GM12878 (cell line): Measurements from ENCODE around the gene DYNC1I1. TPM values are rescaled to one million over a fixed set of nuclear protein-coding genes. Genes with fewer than 3 reads are reported as not detected.

Experiments used
- ATAC-seq: fragments of 200-7000 bp; cut with Tn5 transposase; 3 replicates; pipeline ENCODE4 v1.9.1; 2020; ENCODE audit warnings: mild to moderate bottlenecking, moderate library complexity
- BruUV-seq: library from RNA; stranded (reverse); fragments of 400-500 nt; replicated peaks from 2 replicates; lab custom pipeline; 2021; lab: Mats Ljungman, UMichigan
- CTCF ChIA-PET: fragments of 300-600 bp; sonication (Branson Sonifier 250); formaldehyde crosslinking; extraction: SDS; loops from one replicate; lab custom pipeline; 2021; ENCODE audit warnings: inconsistent platforms; lab: Yijun Ruan, JAX
- POLR2A ChIA-PET: fragments of 350-600 bp; formaldehyde crosslinking; extraction: SDS; loops from one replicate; lab custom pipeline; 2021; ENCODE audit warnings: inconsistent platforms; lab: Charles Lee
- RAD21 ChIA-PET: fragments of 300-600 bp; sonication (Branson Sonifier 250); formaldehyde crosslinking; loops from one replicate; lab custom pipeline; 2023; ENCODE audit warnings: antibody characterized with exemption; ENCODE audit not compliant: unreplicated experiment; lab: Charles Lee
- SMC1A ChIA-PET: fragments of 300-600 bp; sonication (Branson Sonifier 250); formaldehyde crosslinking; loops from one replicate; lab custom pipeline; 2023; ENCODE audit not compliant: unreplicated experiment, uncharacterized antibody; lab: Charles Lee
- DNase-seq: peaks from one replicate; pipeline ENCODE4 v3.0.0-alpha.2; 2011; ENCODE audit warnings: low read depth, low spot score
- FAIRE-seq: peaks from 3 replicates; lab custom pipeline; 2011; peaks lifted over from hg19 to GRCh38; lab: Jason Lieb, UNC
- H2AFZ ChIP-seq: 2 replicates; pipeline ENCODE4 v1.6.0; 2011; ENCODE audit warnings: low read depth, low read length, control low read depth; ENCODE audit not compliant: control insufficient read depth
- H3K27ac ChIP-seq: 2 replicates; pipeline ENCODE4 v1.5.1; 2011; ENCODE audit warnings: control low read depth; ENCODE audit not compliant: control insufficient read depth, insufficient read depth
- H3K27me3 ChIP-seq, 2 experiments: replicated peaks in 1 of 2; 2 replicates each; pipeline versions ENCODE4 v1.6.0 to v1.6.1; 2011; ENCODE audit warnings: low read length in 1 of 2; ENCODE audit not compliant: control insufficient read depth in 2 of 2, insufficient read depth in 2 of 2
- H3K36me3 ChIP-seq, 2 experiments: 2 replicates each; pipeline ENCODE4 v1.5.1; 2011; ENCODE audit warnings: low read length in 1 of 2; ENCODE audit not compliant: control insufficient read depth in 2 of 2, insufficient read depth in 2 of 2
- H3K4me1 ChIP-seq: 2 replicates; pipeline ENCODE4 v1.6.1; 2011; ENCODE audit warnings: mild to moderate bottlenecking, low read length, moderate library complexity, mixed read lengths; ENCODE audit not compliant: control insufficient read depth, insufficient read depth
- H3K4me2 ChIP-seq: 2 replicates; pipeline ENCODE4 v1.6.0; 2011; ENCODE audit warnings: control low read depth; ENCODE audit not compliant: control insufficient read depth, insufficient read depth
- H3K4me3 ChIP-seq: fragments of 200-600 bp; sonication (generic); 2 replicates; pipeline ENCODE4 v1.5.1; 2016
- H3K79me2 ChIP-seq: 2 replicates; pipeline ENCODE4 v1.6.0; 2011; ENCODE audit warnings: low read length; ENCODE audit not compliant: control insufficient read depth, insufficient read depth
- H3K9ac ChIP-seq: 2 replicates; pipeline ENCODE4 v1.8.0; 2011; ENCODE audit warnings: low read length, control low read depth, mixed read lengths; ENCODE audit not compliant: control insufficient read depth, insufficient read depth
- H3K9me3 ChIP-seq: replicated peaks from 3 replicates; pipeline ENCODE4 v1.5.1; 2011; ENCODE audit warnings: mild to moderate bottlenecking, low read length; ENCODE audit not compliant: control insufficient read depth, insufficient read depth
- H4K20me1 ChIP-seq: 2 replicates; pipeline ENCODE4 v1.6.0; 2011; ENCODE audit not compliant: control insufficient read depth, insufficient read depth
- CBX5 ChIP-seq: sonication (generic); IDR thresholded peaks from 2 replicates; pipeline ENCODE4 v1.6.1; 2016; ENCODE audit warnings: low read depth, moderate library complexity, mild to moderate bottlenecking, inconsistent platforms
- CEBPB ChIP-seq, 2 experiments: fragments of 150-350 bp in 1 of 2; IDR thresholded peaks; 2 replicates each; pipeline ENCODE4 v1.6.1; 2012 to 2014; ENCODE audit warnings: low read depth in 2 of 2, low read length in 2 of 2, borderline replicate concordance in 1 of 2, inconsistent platforms in 1 of 2
- IKZF1 ChIP-seq: fragments of 450-650 bp; conservative IDR thresholded peaks from 2 replicates; pipeline ENCODE4 v1.6.1; 2017; ENCODE audit warnings: antibody characterized with exemption, mild to moderate bottlenecking
- MTA2 ChIP-seq: fragments of 450-650 bp; IDR thresholded peaks from 2 replicates; pipeline ENCODE4 v1.6.1; 2016; ENCODE audit warnings: low read depth, mild to moderate bottlenecking, moderate library complexity
- NFXL1 ChIP-seq: fragments of 450-650 bp; IDR thresholded peaks from 2 replicates; pipeline ENCODE4 v1.6.1; 2017; ENCODE audit warnings: antibody characterized with exemption, mild to moderate bottlenecking, borderline replicate concordance
- RAD51 ChIP-seq: fragments of 450-650 bp; IDR thresholded peaks from 2 replicates; pipeline ENCODE4 v1.6.1; 2016; ENCODE audit warnings: moderate library complexity, mild to moderate bottlenecking, inconsistent platforms
- SMC3 ChIP-seq: IDR thresholded peaks from 2 replicates; pipeline ENCODE4 v1.6.1; 2011; ENCODE audit warnings: low read length, improper control_type of control experiment, borderline replicate concordance
- SREBF1 ChIP-seq: IDR thresholded peaks from 2 replicates; pipeline ENCODE4 v1.6.1; 2012; ENCODE audit warnings: mild to moderate bottlenecking, low read length
- ZBED1 ChIP-seq: IDR thresholded peaks from 2 replicates; pipeline ENCODE4 v1.6.1; 2016; ENCODE audit warnings: borderline replicate concordance
- ZNF384 ChIP-seq: IDR thresholded peaks from 2 replicates; pipeline ENCODE4 v1.6.1; 2012; ENCODE audit warnings: low read depth, mild to moderate bottlenecking, low read length, improper control_type of control experiment, borderline replicate concordance
- WGBS: methylation state at CpG from one replicate; pipeline ENCODE4 v1.1.6; 2016; ENCODE audit warnings: low lambda C conversion rate; ENCODE audit not compliant: insufficient replicate concordance, insufficient coverage; ENCODE audit errors: missing lambda C conversion rate; 5-methylcytosine and 5-hydroxymethylcytosine counted together
- in situ Hi-C: fragments of 300-500 bp; cut with MboI; formaldehyde crosslinking; loops from 9 replicates; pipeline ENCODE4 v1.14.3; 2018; ENCODE audit warnings: mixed read lengths
- intact Hi-C: fragments of 100-400 bp; cut with micrococcal nuclease; formaldehyde crosslinking; loops from one replicate; pipeline ENCODE4 v1.14.2; 2022; ENCODE audit not compliant: unreplicated experiment
- polyA plus RNA-seq, 11 experiments: library from polyadenylated mRNA; depleted of rRNA in 4 of 11; unstranded in 6 of 11; stranded (reverse) in 5 of 11; fragments of >200 nt; fragmentation: Nextera tagmentation in 4 of 11; fragmentation: Illumina TruSeq in 1 of 11; extraction: Ambion mirVana in 4 of 11; extraction: Trizol in 1 of 11; gene quantifications; 1 replicate in 1 of 11; 2 replicates in 10 of 11; pipeline versions ENCODE4 v1.2.1 to v1.2.3, GENCODE V29; 2011 to 2016; ENCODE audit warnings: inconsistent platforms in 2 of 11, missing spikeins in 2 of 11, low read depth in 1 of 11
- total RNA-seq, 4 experiments: library from RNA; depleted of rRNA in 3 of 4; stranded (reverse); fragments of >200 nt in 3 of 4; fragmentation: Illumina TruSeq in 1 of 4; extraction: Trizol in 1 of 4; gene quantifications; 2 replicates each; pipeline versions ENCODE4 v1.2.1 to v1.2.3, GENCODE V29; 2013 to 2021
- TF ChIP-seq, protein P1 (sequence below): fragments of 450-650 bp; formaldehyde crosslinking; IDR thresholded peaks from 2 replicates; pipeline ENCODE4 v1.4.0; 2020; ENCODE audit warnings: mild to moderate bottlenecking, moderate library complexity
- TF ChIP-seq, protein P2 (sequence below): fragments of 450-650 bp; IDR thresholded peaks from 2 replicates; pipeline ENCODE4 v1.6.1; 2017; ENCODE audit warnings: low read depth, mild to moderate bottlenecking, moderate library complexity

The DYNC1I1 gene
- total and polyA plus RNA-seq, 10 of the 15 experiments (the other 5 are each of a cell fraction or from before 2014, with no cell fraction given): 0.05 to 0.91 (median 0.14) TPM; not detected in 3

DNA sequence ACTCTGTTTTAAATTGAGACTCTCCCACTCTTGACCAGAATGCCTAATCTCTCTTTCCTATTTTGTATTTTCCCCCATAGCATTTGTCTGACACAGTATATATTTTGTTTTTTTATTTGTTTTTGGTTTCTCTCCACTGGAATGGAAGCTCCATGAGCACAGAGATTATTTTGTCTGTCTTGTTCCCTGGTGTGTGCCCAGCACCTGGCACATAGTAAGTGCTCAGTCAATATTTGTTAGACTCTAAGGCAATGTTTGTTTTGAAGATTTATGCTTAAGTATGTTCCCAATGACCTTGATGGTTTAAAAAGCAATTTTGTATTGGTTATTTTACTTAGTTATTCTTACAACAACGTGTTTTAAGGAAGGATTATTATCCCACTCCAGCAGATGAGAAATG, 201.8 kb downstream of the DYNC1I1 start:
- no peaks in the 10 kb centered on the region for H3K4me1 ChIP-seq
- H3K27me3 ChIP-seq: no peaks in the 10 kb centered on the region
- H4K20me1 ChIP-seq: no peaks in the 10 kb centered on the region
- H3K27ac ChIP-seq: no peak overlapping the region
- ChIA-PET RAD21 (no interaction called here), POLR2A (no interaction called here)
- no peak for ATAC-seq
- H3K4me3 ChIP-seq: no peak overlapping the region
- H3K36me3 ChIP-seq: no peaks in the 10 kb centered on the region
- no peak for TF ChIP-seq IKZF1
- TF ChIP-seq ZNF384: no peak
- TF ChIP-seq SMC3: no peak
- TF ChIP-seq CEBPB (IDR thresholded peaks at IDR 0.05; ENCODE audit: borderline replicate concordance in 1 of 2, low read depth in 2 of 2, low read length in 2 of 2): no peak
- TF ChIP-seq SREBF1: no peak
- TF ChIP-seq, all 136 proteins: peak for 0
- Histone ChIP-seq H3K79me2 (no peaks in the 10 kb centered on the region), H2AFZ (no peak overlapping the region), H3K4me2 (no peak overlapping the region), H3K9me3 (no peaks in the 10 kb centered on the region), H3K9ac (no peak overlapping the region)
- 15% methylated on average over 1 of the region's 1 CpG for WGBS
- intact Hi-C loops (no loop called here), in situ Hi-C loops (no loop called here)
- DNase-seq: no peak
- ChIA-PET CTCF (interaction anchor here (1.0 kb wide), 1 partner anchor 37 kb away, joined by 3 read pairs; no protein-coding TSS in a partner anchor), SMC1A (interaction anchor here (0.9 kb wide), 1 partner anchor 15 kb away, joined by 3 read pairs; no protein-coding TSS in a partner anchor)
- no peak for FAIRE-seq
- no TSS peak for BruUV-seq

GRCh38 chr7:95976369-95977060, 204.2 kb downstream of the DYNC1I1 start:
- Histone ChIP-seq H3K9me3 (no peaks in the 10 kb centered on the region), H3K27me3 (no peaks in the 10 kb centered on the region), H3K9ac (no peak overlapping the region), H3K36me3 (no peaks in the 10 kb centered on the region), H3K27ac (no peak overlapping the region), H4K20me1 (no peaks in the 10 kb centered on the region), H3K79me2 (no peaks in the 10 kb centered on the region), H3K4me2 (no peak overlapping the region), H3K4me3 (no peak overlapping the region), H2AFZ (no peak overlapping the region), H3K4me1 (no peaks in the 10 kb centered on the region)
- ChIA-PET RAD21 (no interaction called here), SMC1A (no interaction called here), CTCF (no interaction called here), POLR2A (no interaction called here)
- no peak for ATAC-seq
- in situ Hi-C loops: no loop called here
- BruUV-seq: no TSS peak
- no peak for DNase-seq
- no peak for FAIRE-seq
- intact Hi-C loops: no loop called here
- 13% methylated on average over 4 of the region's 4 CpGs for WGBS
- TF ChIP-seq MTA2 (no peak), RAD51 (no peak), CBX5 (no peak), NFXL1 (no peak), ZBED1 (no peak)
- TF ChIP-seq, protein P1, sequence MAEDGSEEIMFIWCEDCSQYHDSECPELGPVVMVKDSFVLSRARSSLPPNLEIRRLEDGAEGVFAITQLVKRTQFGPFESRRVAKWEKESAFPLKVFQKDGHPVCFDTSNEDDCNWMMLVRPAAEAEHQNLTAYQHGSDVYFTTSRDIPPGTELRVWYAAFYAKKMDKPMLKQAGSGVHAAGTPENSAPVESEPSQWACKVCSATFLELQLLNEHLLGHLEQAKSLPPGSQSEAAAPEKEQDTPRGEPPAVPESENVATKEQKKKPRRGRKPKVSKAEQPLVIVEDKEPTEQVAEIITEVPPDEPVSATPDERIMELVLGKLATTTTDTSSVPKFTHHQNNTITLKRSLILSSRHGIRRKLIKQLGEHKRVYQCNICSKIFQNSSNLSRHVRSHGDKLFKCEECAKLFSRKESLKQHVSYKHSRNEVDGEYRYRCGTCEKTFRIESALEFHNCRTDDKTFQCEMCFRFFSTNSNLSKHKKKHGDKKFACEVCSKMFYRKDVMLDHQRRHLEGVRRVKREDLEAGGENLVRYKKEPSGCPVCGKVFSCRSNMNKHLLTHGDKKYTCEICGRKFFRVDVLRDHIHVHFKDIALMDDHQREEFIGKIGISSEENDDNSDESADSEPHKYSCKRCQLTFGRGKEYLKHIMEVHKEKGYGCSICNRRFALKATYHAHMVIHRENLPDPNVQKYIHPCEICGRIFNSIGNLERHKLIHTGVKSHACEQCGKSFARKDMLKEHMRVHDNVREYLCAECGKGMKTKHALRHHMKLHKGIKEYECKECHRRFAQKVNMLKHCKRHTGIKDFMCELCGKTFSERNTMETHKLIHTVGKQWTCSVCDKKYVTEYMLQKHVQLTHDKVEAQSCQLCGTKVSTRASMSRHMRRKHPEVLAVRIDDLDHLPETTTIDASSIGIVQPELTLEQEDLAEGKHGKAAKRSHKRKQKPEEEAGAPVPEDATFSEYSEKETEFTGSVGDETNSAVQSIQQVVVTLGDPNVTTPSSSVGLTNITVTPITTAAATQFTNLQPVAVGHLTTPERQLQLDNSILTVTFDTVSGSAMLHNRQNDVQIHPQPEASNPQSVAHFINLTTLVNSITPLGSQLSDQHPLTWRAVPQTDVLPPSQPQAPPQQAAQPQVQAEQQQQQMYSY (CRISPR knock-in tag): no peak
- TF ChIP-seq, protein P2, sequence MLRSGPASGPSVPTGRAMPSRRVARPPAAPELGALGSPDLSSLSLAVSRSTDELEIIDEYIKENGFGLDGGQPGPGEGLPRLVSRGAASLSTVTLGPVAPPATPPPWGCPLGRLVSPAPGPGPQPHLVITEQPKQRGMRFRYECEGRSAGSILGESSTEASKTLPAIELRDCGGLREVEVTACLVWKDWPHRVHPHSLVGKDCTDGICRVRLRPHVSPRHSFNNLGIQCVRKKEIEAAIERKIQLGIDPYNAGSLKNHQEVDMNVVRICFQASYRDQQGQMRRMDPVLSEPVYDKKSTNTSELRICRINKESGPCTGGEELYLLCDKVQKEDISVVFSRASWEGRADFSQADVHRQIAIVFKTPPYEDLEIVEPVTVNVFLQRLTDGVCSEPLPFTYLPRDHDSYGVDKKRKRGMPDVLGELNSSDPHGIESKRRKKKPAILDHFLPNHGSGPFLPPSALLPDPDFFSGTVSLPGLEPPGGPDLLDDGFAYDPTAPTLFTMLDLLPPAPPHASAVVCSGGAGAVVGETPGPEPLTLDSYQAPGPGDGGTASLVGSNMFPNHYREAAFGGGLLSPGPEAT: no peak
